ENCODE data around the gene GJA10.

The GJA10 gene

GRCh38 chr6:89917801-89918366 lies 23.6 kb downstream of the GJA10 start:
- DNase-seq: no peak

GRCh38 chr6:89921197-89921596 lies 26.9 kb downstream of the GJA10 start:
- no peak for DNase-seq

- DNase-seq: no peak
Observed at GRCh38 chr6:89921691-89922090, 27.4 kb downstream of the GJA10 start.

GRCh38 chr6:89924231-89924630 lies 30.0 kb downstream of the GJA10 start:
- no peak for DNase-seq

GRCh38 chr6:89925826-89926225 lies 31.6 kb downstream of the GJA10 start:
- DNase-seq: no peak

- no peak for DNase-seq
Observed at GRCh38 chr6:89927264-89927663, 33.0 kb downstream of the GJA10 start.

GRCh38 chr6:89927791-89928550 lies 33.7 kb downstream of the GJA10 start:
- no peak for DNase-seq

GRCh38 chr6:89928604-89929003 lies 34.3 kb downstream of the GJA10 start:
- DNase-seq: no peak

- DNase-seq: no peak
Observed at GRCh38 chr6:89930789-89931188, 36.5 kb downstream of the GJA10 start.

GRCh38 chr6:89932245-89932802 lies 38.1 kb downstream of the GJA10 start:
- no peak for DNase-seq

- no peak for DNase-seq
Observed at GRCh38 chr6:89934685-89935366, 40.6 kb downstream of the GJA10 start.

GRCh38 chr6:89936177-89936576 lies 41.9 kb downstream of the GJA10 start:
- DNase-seq: no peak

GRCh38 chr6:89938014-89938413 lies 43.7 kb downstream of the GJA10 start:
- DNase-seq: no peak

GRCh38 chr6:89939144-89939543 lies 44.9 kb downstream of the GJA10 start:
- DNase-seq: no peak

GRCh38 chr6:89940225-89941027 lies 46.2 kb downstream of the GJA10 start:
- peak; percentile 58 for DNase-seq

- DNase-seq: no peak
Observed at GRCh38 chr6:89941031-89941762, 46.9 kb downstream of the GJA10 start.

GRCh38 chr6:89941763-89942497 lies 47.7 kb downstream of the GJA10 start:
- DNase-seq: no peak

GRCh38 chr6:89942601-89943000 lies 48.3 kb downstream of the GJA10 start:
- DNase-seq: no peak

- DNase-seq: no peak
Observed at GRCh38 chr6:89944181-89944755, 50.0 kb downstream of the GJA10 start.

GRCh38 chr6:89944826-89945407 lies 50.6 kb downstream of the GJA10 start:
- no peak for DNase-seq

Data from NCI-H187 treated with DMSO at 0.1 percent for 48 hours (cell line).